Measurements from ENCODE around the gene ZNF462.

ZNF462 gene

GRCh38 chr9:107024193-107024592, 161.2 kb downstream of the ZNF462 start:
- TF ChIP-seq POLR2A (IDR thresholded peaks at IDR 0.05; ENCODE audit: low read length) = no peak
- no peak for TF ChIP-seq GATA1 (IDR thresholded peaks at IDR 0.05; ENCODE audit: low read depth, low read length)
- no peak for DNase-seq

- TF ChIP-seq GATA1 (IDR thresholded peaks at IDR 0.05; ENCODE audit: low read depth, low read length) = no peak
- TF ChIP-seq POLR2A (IDR thresholded peaks at IDR 0.05; ENCODE audit: low read length) = no peak
- DNase-seq = no peak
Measured at GRCh38 chr9:107025260-107026035, 162.5 kb downstream of the ZNF462 start.

- TF ChIP-seq POLR2A (IDR thresholded peaks at IDR 0.05; ENCODE audit: low read length) (no peak), GATA1 (IDR thresholded peaks at IDR 0.05; ENCODE audit: low read depth, low read length) (no peak)
Measured at GRCh38 chr9:107029146-107029545, 166.2 kb downstream of the ZNF462 start.

GRCh38 chr9:107033966-107034365, 171.0 kb downstream of the ZNF462 start:
- TF ChIP-seq POLR2A (IDR thresholded peaks at IDR 0.05; ENCODE audit: low read length) = no peak
- no peak for TF ChIP-seq GATA1 (IDR thresholded peaks at IDR 0.05; ENCODE audit: low read depth, low read length)
- DNase-seq = no peak

More at GRCh38 chr9:107029146-107029545, 166.2 kb downstream of the ZNF462 start:
- DNase-seq = no peak

GRCh38 chr9:107034831-107035230, 171.9 kb downstream of the ZNF462 start:
- DNase-seq = no peak
- TF ChIP-seq POLR2A (IDR thresholded peaks at IDR 0.05; ENCODE audit: low read length) (no peak), GATA1 (IDR thresholded peaks at IDR 0.05; ENCODE audit: low read depth, low read length) (no peak)

GRCh38 chr9:107036367-107036766, 173.4 kb downstream of the ZNF462 start:
- TF ChIP-seq POLR2A (IDR thresholded peaks at IDR 0.05; ENCODE audit: low read length) (no peak), GATA1 (IDR thresholded peaks at IDR 0.05; ENCODE audit: low read depth, low read length) (no peak)

GRCh38 chr9:107039542-107039941, 176.6 kb downstream of the ZNF462 start:
- TF ChIP-seq GATA1 (IDR thresholded peaks at IDR 0.05; ENCODE audit: low read depth, low read length) (no peak), POLR2A (IDR thresholded peaks at IDR 0.05; ENCODE audit: low read length) (no peak)
- no peak for DNase-seq

More at GRCh38 chr9:107036367-107036766, 173.4 kb downstream of the ZNF462 start:
- DNase-seq = no peak

GRCh38 chr9:107042606-107043005, 179.6 kb downstream of the ZNF462 start:
- no peak for TF ChIP-seq GATA1 (IDR thresholded peaks at IDR 0.05; ENCODE audit: low read depth, low read length)
- TF ChIP-seq POLR2A (IDR thresholded peaks at IDR 0.05; ENCODE audit: low read length) = no peak
- no peak for DNase-seq

- DNase-seq = no peak
- no peak for TF ChIP-seq POLR2A (IDR thresholded peaks at IDR 0.05; ENCODE audit: low read length)
- TF ChIP-seq GATA1 (IDR thresholded peaks at IDR 0.05; ENCODE audit: low read depth, low read length) = no peak
Measured at GRCh38 chr9:107043886-107044285, 180.9 kb downstream of the ZNF462 start.

- TF ChIP-seq GATA1 (IDR thresholded peaks at IDR 0.05; ENCODE audit: low read depth, low read length) = no peak
- no peak for TF ChIP-seq POLR2A (IDR thresholded peaks at IDR 0.05; ENCODE audit: low read length)
- DNase-seq = peak; percentile 7 to 36
Measured at GRCh38 chr9:107044872-107045271, 181.9 kb downstream of the ZNF462 start.

GRCh38 chr9:107046692-107047091, 183.7 kb downstream of the ZNF462 start:
- TF ChIP-seq POLR2A (IDR thresholded peaks at IDR 0.05; ENCODE audit: low read length) = no peak
- no peak for TF ChIP-seq GATA1 (IDR thresholded peaks at IDR 0.05; ENCODE audit: low read depth, low read length)
- DNase-seq = no peak

GRCh38 chr9:107049046-107049802, 186.3 kb downstream of the ZNF462 start:
- no peak for TF ChIP-seq GATA1 (IDR thresholded peaks at IDR 0.05; ENCODE audit: low read depth, low read length)
- no peak for TF ChIP-seq POLR2A (IDR thresholded peaks at IDR 0.05; ENCODE audit: low read length)
- DNase-seq = no peak

GRCh38 chr9:107049803-107050184, 186.8 kb downstream of the ZNF462 start:
- no peak for TF ChIP-seq GATA1 (IDR thresholded peaks at IDR 0.05; ENCODE audit: low read depth, low read length)
- no peak for TF ChIP-seq POLR2A (IDR thresholded peaks at IDR 0.05; ENCODE audit: low read length)
- no peak for DNase-seq

GRCh38 chr9:107051392-107051791, 188.4 kb downstream of the ZNF462 start:
- DNase-seq = no peak
- TF ChIP-seq POLR2A (IDR thresholded peaks at IDR 0.05; ENCODE audit: low read length) = no peak
- TF ChIP-seq GATA1 (IDR thresholded peaks at IDR 0.05; ENCODE audit: low read depth, low read length) = no peak

All from erythroblast (primary cell).